Bronchial epithelial cell (primary cell): ENCODE measurements around the gene RPAP2. TPM values are rescaled to one million over a fixed set of nuclear protein-coding genes. Genes with fewer than 3 reads are reported as not detected.
"Not testable (repeated sequence)": the region's sequence is repeated elsewhere in the genome, so short reads cannot be mapped to it uniquely, and the experiment has no call there.

Source experiments
- DNase-seq: peaks from one replicate; pipeline ENCODE4 v3.0.0-alpha.2; 2010; ENCODE audit warnings: low read depth
- FAIRE-seq: peaks from 2 replicates; lab custom pipeline; 2011; peaks lifted over from hg19 to GRCh38; lab: Jason Lieb, UNC
- H3K27me3 ChIP-seq: 2 replicates; pipeline ENCODE4 v1.5.1; 2011; ENCODE audit warnings: low read length; ENCODE audit not compliant: control insufficient read depth, insufficient read depth
- H3K36me3 ChIP-seq: 2 replicates; pipeline ENCODE4 v1.5.1; 2011; ENCODE audit warnings: low read length; ENCODE audit not compliant: control insufficient read depth, insufficient read depth
- H3K4me3 ChIP-seq: 2 replicates; pipeline ENCODE4 v1.5.1; 2011; ENCODE audit warnings: mild to moderate bottlenecking, low read depth, low read length, control low read depth
- total RNA-seq: library from RNA; depleted of rRNA; stranded (reverse); fragments of >200 nt; gene quantifications from 2 replicates; pipeline ENCODE4 v1.2.1, GENCODE V29; 2014
- TF ChIP-seq, protein P1 (sequence below): IDR thresholded peaks from 2 replicates; pipeline ENCODE4 v1.5.1; 2011; ENCODE audit warnings: mild to moderate bottlenecking, moderate library complexity, low read length, control low read depth, inconsistent platforms; ENCODE audit not compliant: insufficient read depth, severe bottlenecking

Gene RPAP2
- 4.7 and 5.1 TPM in 2 replicates for total RNA-seq

DNA sequence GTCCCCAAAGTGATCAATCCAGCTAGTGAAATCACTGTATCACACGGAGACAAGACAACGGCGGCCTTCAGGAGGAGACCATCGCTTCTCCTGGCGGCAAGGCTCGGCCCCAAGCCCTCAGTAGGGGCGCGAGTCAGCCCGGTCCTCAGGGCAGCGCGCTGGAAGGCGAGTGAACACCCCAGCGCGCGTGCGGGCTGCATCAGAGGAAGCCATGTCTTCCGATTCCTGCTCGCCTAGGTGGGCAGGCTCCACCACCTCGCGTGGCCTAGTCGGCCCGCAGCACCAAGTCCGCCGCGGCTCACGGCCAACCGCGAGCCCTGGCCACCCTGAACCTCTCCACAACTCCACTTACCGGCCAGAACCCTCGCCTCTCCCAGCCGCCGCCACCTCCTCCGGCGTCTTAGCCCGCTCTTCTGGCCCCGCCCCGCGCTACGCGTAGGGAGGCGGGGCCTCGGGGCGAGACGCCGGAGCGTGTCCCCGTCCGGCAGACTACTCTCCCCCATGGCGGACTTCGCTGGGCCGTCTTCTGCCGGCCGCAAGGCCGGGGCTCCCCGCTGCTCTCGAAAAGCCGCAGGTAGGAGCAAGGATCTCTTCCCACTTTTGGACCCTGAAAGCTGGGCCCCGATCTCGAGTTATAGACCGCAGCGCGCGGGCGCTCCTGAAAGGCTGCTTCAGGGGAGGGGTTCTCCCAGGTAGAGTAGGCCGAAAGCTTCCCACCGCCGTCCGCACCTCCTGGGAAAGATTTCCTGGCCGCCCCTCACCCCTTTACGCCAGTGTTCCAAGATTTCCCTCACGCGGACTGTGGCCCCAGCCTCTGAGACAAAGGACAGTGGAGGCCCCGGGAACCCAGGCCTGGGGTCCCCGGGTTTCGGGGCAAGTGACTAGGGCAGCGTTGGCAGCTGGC, at the start of gene RPAP2, which contains the start of gene GLMN:
RPAP2 (plus strand) TSS at position 487 of the 904 bp plus-strand sequence; CDS start at position 502, 15 bp downstream.
GLMN (minus strand) TSS at position 415 of the 904 bp plus-strand sequence. CDS start 988 bp downstream, outside the sequence.
- H3K4me3 ChIP-seq: peak within 1 kb of the TSS; percentile 76
- H3K36me3 ChIP-seq: peaks cover 2% of the 10 kb centered on the region
- H3K27me3 ChIP-seq: no peaks in the 10 kb centered on the region
- DNase-seq: peak; percentile 66
- TF ChIP-seq, protein P1, sequence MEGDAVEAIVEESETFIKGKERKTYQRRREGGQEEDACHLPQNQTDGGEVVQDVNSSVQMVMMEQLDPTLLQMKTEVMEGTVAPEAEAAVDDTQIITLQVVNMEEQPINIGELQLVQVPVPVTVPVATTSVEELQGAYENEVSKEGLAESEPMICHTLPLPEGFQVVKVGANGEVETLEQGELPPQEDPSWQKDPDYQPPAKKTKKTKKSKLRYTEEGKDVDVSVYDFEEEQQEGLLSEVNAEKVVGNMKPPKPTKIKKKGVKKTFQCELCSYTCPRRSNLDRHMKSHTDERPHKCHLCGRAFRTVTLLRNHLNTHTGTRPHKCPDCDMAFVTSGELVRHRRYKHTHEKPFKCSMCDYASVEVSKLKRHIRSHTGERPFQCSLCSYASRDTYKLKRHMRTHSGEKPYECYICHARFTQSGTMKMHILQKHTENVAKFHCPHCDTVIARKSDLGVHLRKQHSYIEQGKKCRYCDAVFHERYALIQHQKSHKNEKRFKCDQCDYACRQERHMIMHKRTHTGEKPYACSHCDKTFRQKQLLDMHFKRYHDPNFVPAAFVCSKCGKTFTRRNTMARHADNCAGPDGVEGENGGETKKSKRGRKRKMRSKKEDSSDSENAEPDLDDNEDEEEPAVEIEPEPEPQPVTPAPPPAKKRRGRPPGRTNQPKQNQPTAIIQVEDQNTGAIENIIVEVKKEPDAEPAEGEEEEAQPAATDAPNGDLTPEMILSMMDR: peak; percentile 31
- FAIRE-seq: no peak

DNA sequence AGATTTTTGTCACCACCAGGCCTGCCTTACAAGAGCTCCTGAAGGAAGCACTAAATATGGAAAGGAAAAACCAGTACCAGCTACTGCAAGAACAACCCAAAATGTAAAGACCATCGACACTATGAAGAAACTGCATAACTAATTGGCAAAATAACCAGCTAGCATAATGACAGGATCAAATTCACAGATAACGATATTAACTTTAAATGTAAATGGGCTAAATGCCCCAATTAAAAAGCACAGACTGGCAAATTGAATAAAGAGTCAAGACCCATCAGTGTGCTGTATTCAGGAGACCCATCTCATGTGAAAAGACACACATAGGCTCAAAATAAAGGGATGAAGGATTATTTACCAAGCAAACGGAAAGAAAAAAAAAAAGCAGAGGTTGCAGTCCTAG, 44.1 kb upstream of the RPAP2 start:
- not testable (repeated sequence) for H3K27me3 ChIP-seq, FAIRE-seq, H3K36me3 ChIP-seq

DNA sequence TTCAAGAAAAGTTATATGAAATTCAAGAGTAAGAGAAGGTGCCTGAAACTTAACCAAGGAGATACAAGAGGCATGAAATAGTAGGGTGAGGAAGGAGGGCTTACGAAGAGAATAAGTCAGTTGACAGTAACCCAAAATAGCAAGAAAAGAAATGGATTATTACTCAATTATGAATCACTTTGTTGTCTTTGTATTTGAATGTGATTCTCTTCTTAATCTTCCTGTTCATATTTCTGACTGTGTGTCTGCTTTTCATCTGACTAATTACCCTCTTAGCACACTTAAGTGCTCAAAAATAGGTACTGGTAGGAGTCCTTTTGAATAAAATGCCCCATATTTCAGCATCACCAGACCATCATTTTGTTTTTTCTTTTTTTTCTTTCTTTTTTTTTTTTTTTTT, 39.5 kb upstream of the RPAP2 start:
- TF ChIP-seq, protein P1: no peak

More for the DNA sequence above, 44.1 kb upstream of the RPAP2 start:
- H3K4me3 ChIP-seq, DNase-seq: not testable (repeated sequence)

DNA sequence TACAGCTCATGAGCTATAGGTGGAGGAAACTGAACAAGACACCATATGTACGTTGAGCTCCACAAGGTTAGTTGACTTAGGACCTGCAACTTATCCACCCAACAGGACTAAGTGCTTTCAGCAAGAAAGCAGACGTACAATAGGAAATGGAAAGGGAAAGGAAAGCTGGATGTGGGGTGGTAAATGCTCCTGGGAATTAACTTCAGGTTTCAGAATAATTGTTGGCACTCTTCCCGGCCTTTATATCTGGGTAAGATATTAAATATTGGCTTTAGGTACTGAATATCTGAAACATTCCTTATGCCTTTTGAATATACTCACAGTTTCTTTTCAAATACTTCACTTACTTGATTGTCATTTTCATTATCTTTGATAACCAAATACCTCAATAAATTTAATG, 36.3 kb upstream of the RPAP2 start:
- DNase-seq: no peak
- H3K36me3 ChIP-seq: peaks cover 1% of the 10 kb centered on the region
- H3K4me3 ChIP-seq: no peak overlapping the region
- TF ChIP-seq, protein P1: no peak
- no peaks in the 10 kb centered on the region for H3K27me3 ChIP-seq
- FAIRE-seq: no peak

More for the DNA sequence above, 39.5 kb upstream of the RPAP2 start:
- no peaks in the 10 kb centered on the region for H3K27me3 ChIP-seq
- FAIRE-seq: no peak
- H3K36me3 ChIP-seq: peaks cover 1% of the 10 kb centered on the region
- peak; percentile 76 for DNase-seq
- no peak overlapping the region for H3K4me3 ChIP-seq

DNA sequence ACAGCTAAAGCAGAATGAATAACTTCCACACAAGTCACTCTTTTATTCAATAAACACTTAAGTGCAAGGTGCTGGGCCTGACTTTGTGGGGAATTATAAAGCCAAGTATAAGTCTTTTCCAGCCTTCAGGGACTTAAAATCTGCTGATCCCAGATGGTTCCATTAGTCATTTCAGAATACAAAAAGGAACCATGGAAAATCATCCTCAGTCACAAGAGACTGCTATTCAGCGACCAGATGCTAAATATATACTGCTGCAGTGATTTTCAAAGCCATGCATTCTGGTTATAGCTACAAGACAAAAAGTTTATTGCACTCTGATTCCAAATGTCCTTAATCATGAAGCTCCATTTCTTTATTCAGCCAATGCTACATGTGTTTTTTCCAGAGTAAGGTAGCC, 25.8 kb upstream of the RPAP2 start:
- DNase-seq (no peak), FAIRE-seq (no peak)
- no peaks in the 10 kb centered on the region for H3K27me3 ChIP-seq
- H3K36me3 ChIP-seq: no peaks in the 10 kb centered on the region
- no peak overlapping the region for H3K4me3 ChIP-seq
- TF ChIP-seq, protein P1: no peak

DNA sequence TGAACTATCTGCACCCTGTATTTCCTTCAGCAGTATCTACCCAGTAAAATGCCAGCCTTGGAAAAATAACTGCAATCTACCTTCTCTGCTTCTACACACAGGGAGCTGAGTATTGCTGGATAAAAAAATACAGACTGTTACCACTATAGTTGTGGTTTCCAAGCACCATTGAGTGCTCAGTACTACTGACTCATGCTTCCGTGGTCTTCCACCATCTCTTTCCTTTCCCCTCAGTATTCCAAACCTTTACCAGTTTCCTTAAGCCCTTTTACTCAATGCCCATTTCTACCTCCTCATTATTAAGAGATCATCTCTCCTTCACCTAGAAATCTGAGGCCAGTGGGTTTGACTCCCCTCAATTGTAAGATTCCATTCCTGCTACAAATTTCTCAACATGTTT, 23.9 kb upstream of the RPAP2 start:
- TF ChIP-seq, protein P1: no peak
- Histone ChIP-seq H3K36me3 (no peaks in the 10 kb centered on the region), H3K27me3 (no peaks in the 10 kb centered on the region), H3K4me3 (no peak overlapping the region)
- FAIRE-seq: no peak
- DNase-seq: no peak
